SH-SY5Y (cell line): ENCODE results near the gene HPS4.

ENCODE experiments used
- GATA2 ChIP-seq: IDR thresholded peaks from 2 replicates; pipeline ENCODE4 v1.6.1; 2011; ENCODE audit warnings: mild to moderate bottlenecking, low read depth, low read length
- GATA3 ChIP-seq: IDR thresholded peaks from 2 replicates; pipeline ENCODE4 v1.6.1; 2011; ENCODE audit warnings: low read depth, mild to moderate bottlenecking, low read length, moderate library complexity

DNA sequence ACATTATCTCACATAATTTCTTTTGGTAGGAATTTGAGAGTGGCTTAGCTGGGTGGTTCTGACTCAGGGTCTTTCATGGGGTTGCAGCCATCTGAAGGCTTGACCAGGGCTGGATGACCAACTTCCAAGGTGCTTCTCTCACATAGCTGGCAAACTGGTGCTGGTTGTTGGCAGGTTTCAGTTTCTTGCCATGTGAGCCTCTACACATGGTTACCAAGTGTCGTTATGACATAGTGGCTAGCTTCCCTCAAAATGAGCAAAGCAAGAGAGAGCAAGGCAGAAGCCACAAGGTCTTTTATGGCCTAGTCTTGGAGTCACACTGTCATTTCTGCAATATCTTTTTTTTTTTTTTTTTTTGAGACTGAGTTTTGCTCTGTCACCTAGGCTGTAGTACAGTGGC, 32.9 kb upstream of the HPS4 start:
- no peak for TF ChIP-seq GATA2
- TF ChIP-seq GATA3 = no peak
